SU-DHL-6 (cell line): ENCODE data around the gene PITPNC1.

Source experiments
- H2AFZ ChIP-seq: fragments of 200-600 bp; sonication (generic); 2 replicates; pipeline ENCODE4 v1.6.1; 2014; ENCODE audit warnings: low read depth, mild to moderate bottlenecking, moderate library complexity, mixed read lengths, antibody characterized with exemption, low read length; ENCODE audit not compliant: severe bottlenecking
- H3F3A ChIP-seq: fragments of 200-600 bp; shearing (Covaris generic); 2 replicates; pipeline ENCODE4 v1.6.0; 2016; ENCODE audit warnings: antibody characterized with exemption, mild to moderate bottlenecking; ENCODE audit not compliant: insufficient read depth
- H3K27ac ChIP-seq: fragments of 200-600 bp; sonication (generic); 2 replicates; pipeline ENCODE4 v1.5.1; 2016; ENCODE audit warnings: low read depth, mild to moderate bottlenecking, low read length, moderate library complexity, mixed read lengths
- H3K27me3 ChIP-seq: fragments of 200-600 bp; sonication (generic), shearing (Covaris generic); 2 replicates; pipeline ENCODE4 v1.6.0; 2014; ENCODE audit warnings: mild to moderate bottlenecking, low read length
- H3K36me3 ChIP-seq: fragments of 200-600 bp; sonication (generic); 2 replicates; pipeline ENCODE4 v1.6.1; 2014; ENCODE audit warnings: mild to moderate bottlenecking, low read length, mixed read lengths
- H3K4me2 ChIP-seq: fragments of 300-600, 200-600 bp; shearing (Covaris generic), sonication (generic); 2 replicates; pipeline ENCODE4 v1.6.0; 2014; ENCODE audit warnings: low read length, low read depth, mild to moderate bottlenecking; ENCODE audit not compliant: poor library complexity, severe bottlenecking
- H3K4me3 ChIP-seq: fragments of 200-600 bp; sonication (generic); 2 replicates; pipeline ENCODE4 v1.5.1; 2014; ENCODE audit warnings: antibody characterized with exemption, low read length, mild to moderate bottlenecking, mixed read lengths; ENCODE audit not compliant: insufficient read depth, poor library complexity, severe bottlenecking
- H3K79me2 ChIP-seq: fragments of 200-600 bp; sonication (generic); 2 replicates; pipeline ENCODE4 v1.6.1; 2014; ENCODE audit warnings: mild to moderate bottlenecking, low read length, moderate library complexity; ENCODE audit not compliant: insufficient read depth
- H3K9ac ChIP-seq: fragments of 200-600 bp; sonication (generic); 2 replicates; pipeline ENCODE4 v1.7.0; 2014; ENCODE audit warnings: mild to moderate bottlenecking, low read length
- H3K9me2 ChIP-seq: fragments of 200-600 bp; sonication (generic); replicated peaks from 2 replicates; pipeline ENCODE4 v1.6.1; 2014; ENCODE audit warnings: low read length; ENCODE audit not compliant: insufficient read depth
- H3K9me3 ChIP-seq: fragments of 200-600 bp; sonication (generic); 2 replicates; pipeline ENCODE4 v1.6.1; 2014; ENCODE audit warnings: low read length, mixed read lengths; ENCODE audit not compliant: insufficient read depth
- H4K20me1 ChIP-seq: fragments of 200-600 bp; sonication (generic); 2 replicates; pipeline ENCODE4 v1.6.1; 2014; ENCODE audit warnings: low read depth, mild to moderate bottlenecking, antibody characterized with exemption, low read length, moderate library complexity, mixed read lengths
- CTCF ChIP-seq: fragments of 200-600 bp; sonication (generic); IDR thresholded peaks from one replicate; pipeline ENCODE4 v1.5.1; 2017; ENCODE audit warnings: antibody characterized with exemption, mild to moderate bottlenecking, low read length, moderate library complexity; ENCODE audit not compliant: insufficient read depth, poor library complexity, severe bottlenecking
- EZH2phosphoT487 ChIP-seq: fragments of 200-600 bp; sonication (generic), shearing (Covaris generic); conservative IDR thresholded peaks from 2 replicates; pipeline ENCODE4 v1.6.1; 2018; ENCODE audit warnings: mild to moderate bottlenecking, antibody characterized with exemption, low read length, moderate library complexity, mixed read lengths

Gene PITPNC1

GRCh38 chr17:67456889-67457288, 79.8 kb downstream of the PITPNC1 start:
- Histone ChIP-seq H3F3A (peaks cover 10% of the 10 kb centered on the region; the same call in 1 of the 2 replicates), H3K36me3 (no peaks in the 10 kb centered on the region), H3K27me3 (no peaks in the 10 kb centered on the region), H3K27ac (no peak overlapping the region), H3K9ac (no peak overlapping the region), H2AFZ (no peak overlapping the region), H3K9me2 (no peaks in the 10 kb centered on the region), H3K4me2 (no peak overlapping the region), H4K20me1 (no peaks in the 10 kb centered on the region), H3K9me3 (no peaks in the 10 kb centered on the region), H3K79me2 (no peaks in the 10 kb centered on the region), H3K4me3 (no peak overlapping the region)
- no peak for TF ChIP-seq EZH2phosphoT487
- no peak for TF ChIP-seq CTCF

- Histone ChIP-seq H3K27ac (no peak overlapping the region), H3K36me3 (no peaks in the 10 kb centered on the region), H3K27me3 (no peaks in the 10 kb centered on the region), H3K9me2 (no peaks in the 10 kb centered on the region), H3K9ac (no peak overlapping the region), H3K4me2 (no peak overlapping the region), H3K9me3 (no peaks in the 10 kb centered on the region), H4K20me1 (no peaks in the 10 kb centered on the region), H3K79me2 (no peaks in the 10 kb centered on the region), H2AFZ (no peak overlapping the region), H3F3A (peaks cover 10% of the 10 kb centered on the region; the same call in 1 of the 2 replicates), H3K4me3 (no peak overlapping the region)
- TF ChIP-seq CTCF (no peak), EZH2phosphoT487 (no peak)
Observed at GRCh38 chr17:67458203-67458602, 81.1 kb downstream of the PITPNC1 start.

GRCh38 chr17:67459985-67460384, 82.9 kb downstream of the PITPNC1 start:
- H3K9me2 ChIP-seq, result no peaks in the 10 kb centered on the region
- H3K4me3 ChIP-seq, result no peak overlapping the region
- H3K4me2 ChIP-seq, result no peak overlapping the region
- no peaks in the 10 kb centered on the region for H3K27me3 ChIP-seq
- H3K9me3 ChIP-seq, result no peaks in the 10 kb centered on the region
- TF ChIP-seq EZH2phosphoT487 (no peak), CTCF (no peak)
- H3K36me3 ChIP-seq, result no peaks in the 10 kb centered on the region
- H2AFZ ChIP-seq, result no peak overlapping the region
- H3K79me2 ChIP-seq, result no peaks in the 10 kb centered on the region
- no peaks in the 10 kb centered on the region for H4K20me1 ChIP-seq
- H3K27ac ChIP-seq, result no peak overlapping the region
- peaks cover 10% of the 10 kb centered on the region; the same call in 1 of the 2 replicates for H3F3A ChIP-seq
- H3K9ac ChIP-seq, result no peak overlapping the region
